SIG-M5 treated with dmso at 0.1 percent for 504 hours (cell line): ENCODE data around the gene KLHL14.
"Not testable (repeated sequence)": the region's sequence is repeated elsewhere in the genome, so short reads cannot be mapped to it uniquely, and the experiment has no call there.

Experiments used
- DNase-seq: peaks from one replicate; lab custom pipeline; 2025; ENCODE audit not compliant: unreplicated experiment; lab: John Stamatoyannopoulos, UW

Gene KLHL14

DNA sequence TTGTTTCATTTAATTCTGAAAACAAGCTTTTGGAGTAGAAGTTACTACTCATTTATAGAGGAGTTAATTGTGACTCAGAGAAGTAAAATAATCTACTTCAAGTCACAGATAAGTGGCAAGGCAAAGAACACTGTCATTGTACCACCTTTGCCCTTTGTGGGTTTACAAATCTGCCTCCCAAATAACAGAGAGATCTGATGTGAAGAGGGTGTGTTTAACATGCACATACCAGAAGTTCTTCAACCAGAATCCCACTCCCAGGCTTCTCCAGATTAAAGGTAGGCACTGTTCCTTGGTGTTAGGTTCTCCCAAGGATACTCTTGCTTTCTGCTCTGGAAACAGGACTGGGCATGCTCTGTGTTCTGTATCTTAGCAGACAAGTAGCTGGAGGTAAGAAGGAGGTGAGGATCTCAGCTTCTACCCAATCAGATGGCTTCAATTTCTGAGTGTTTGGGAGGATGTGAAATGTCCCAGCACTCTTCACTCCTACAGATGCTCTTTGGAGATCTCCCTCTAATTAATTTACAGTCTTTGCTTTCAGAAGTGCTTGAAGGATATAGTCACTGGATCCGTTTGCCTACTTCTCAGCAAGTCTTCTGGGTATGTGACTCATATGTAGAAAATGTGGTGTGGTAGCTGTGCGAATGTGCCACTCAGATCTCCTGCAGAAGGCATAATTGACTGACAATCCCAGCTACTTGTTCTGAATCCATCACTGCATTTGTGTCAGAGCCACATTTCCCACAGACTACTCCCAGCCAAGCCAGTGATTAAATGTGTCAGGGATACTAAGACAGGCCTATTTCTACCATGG, 111.1 kb downstream of the KLHL14 start:
- DNase-seq = peak; percentile 31

DNA sequence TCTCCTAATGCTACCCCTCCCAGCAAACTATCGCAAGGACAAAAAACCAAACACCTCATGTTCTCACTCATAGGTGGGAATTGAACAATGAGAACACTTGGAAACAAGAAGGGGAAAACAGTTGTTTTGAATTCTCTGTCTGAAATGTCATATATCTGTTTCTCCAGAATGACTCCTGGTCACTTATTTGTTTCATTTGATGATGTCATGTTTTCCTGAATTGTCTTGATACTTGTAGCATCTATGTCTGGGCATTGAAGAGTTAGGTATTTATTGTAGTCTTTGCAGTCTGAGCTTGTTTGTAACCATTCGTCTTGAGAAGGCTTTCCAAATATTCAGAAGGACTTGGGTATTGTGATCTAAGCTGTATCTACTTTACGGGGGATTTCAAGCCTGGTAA, 118.3 kb downstream of the KLHL14 start:
- DNase-seq = not testable (repeated sequence)

DNA sequence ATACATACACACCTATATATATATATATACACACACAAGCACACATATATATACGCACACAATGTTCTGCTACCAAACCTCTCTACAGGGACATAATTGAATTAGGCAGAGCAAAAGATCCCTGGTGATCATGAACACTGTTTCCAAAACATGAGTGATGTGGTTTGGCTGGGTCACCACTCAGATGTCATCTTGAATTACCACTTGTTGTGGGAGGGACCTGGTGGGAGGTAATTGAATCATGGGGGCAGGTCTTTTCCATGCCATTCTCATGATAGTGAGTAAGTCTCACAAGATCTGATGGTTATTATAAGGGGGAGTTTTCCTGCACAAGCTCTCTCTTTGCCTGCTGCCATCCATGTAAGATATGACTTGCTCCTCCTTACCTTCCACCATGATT, 135.2 kb downstream of the KLHL14 start:
- not testable (repeated sequence) for DNase-seq

DNA sequence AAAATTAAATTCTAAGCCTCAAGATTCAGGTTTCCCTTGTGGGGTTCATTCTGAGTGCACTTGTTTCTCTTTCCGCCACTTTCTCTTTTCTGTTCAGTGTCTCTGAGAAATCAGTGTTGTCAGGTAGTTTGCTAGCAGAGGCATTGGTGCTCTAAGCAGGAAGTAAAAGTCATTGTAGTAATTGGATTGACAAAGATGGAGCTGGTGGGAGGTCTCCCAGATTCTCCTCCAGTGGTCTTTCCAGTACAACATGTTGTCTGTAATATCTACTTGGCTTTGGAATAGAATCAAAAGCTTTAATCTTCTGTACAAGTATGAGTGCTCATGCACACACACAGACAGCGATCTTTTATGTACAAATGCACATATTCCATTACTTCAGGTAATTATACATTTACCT, 135.6 kb downstream of the KLHL14 start:
- DNase-seq = no peak

DNA sequence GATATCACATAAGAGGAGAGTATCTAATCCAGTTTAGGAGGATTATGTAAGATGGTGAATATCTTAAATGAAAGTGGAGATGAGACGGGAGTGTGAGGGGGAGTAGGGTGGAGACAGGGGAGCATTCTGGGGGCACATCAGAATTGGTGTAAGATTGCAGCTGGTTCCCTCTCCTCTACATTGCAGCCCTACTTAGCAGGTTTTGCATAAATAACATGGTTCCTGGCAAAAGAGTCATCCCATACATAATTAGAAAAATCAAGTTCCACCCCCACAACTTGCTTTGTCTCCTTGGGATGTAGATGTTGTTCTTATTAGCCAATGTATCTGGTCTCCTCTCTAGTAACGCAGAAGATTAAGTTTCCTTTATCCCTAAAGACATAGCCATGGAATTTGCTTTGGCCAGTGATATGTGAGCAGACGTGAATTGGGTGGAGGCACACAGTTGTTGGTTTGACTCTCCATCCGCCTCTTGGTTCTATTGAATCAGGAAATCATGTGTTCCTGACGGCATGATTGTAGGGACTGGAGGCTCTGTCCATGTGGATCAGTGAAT, 137.9 kb downstream of the KLHL14 start:
- DNase-seq = no peak

DNA sequence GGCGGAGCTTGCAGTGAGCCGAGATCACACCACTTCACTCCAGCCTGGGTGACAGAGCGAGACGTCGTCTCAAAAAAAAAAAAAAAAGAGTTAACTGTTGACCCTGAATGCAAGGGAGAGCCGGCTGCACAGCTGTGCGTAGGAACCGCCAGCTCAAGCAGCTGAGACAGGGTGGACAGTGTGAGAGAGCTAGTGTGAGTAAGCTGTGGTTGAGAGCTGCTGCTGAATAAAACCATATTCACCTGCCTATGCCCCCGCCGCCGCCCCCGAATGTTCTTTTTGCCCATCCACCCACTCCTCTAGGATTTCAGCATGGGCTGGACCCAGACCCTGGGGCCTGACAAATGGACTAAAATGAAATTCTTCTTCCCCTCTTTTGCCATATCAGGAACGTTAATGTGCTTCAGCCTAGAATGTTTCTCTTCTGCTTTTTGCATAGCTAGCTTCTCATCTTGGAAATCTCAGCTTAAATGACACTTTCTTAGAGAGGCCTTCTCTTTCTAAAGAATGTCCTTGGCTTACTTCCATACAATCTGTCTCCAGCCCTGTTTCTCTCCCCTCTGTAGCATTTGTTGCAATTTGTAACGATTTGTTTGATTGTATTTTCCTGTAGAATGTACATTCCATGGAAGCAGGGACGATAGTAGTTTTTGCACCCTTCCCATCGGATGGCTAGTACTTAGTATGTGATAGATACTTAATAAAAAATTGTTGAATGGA, 142.7 kb downstream of the KLHL14 start:
- DNase-seq = no peak

DNA sequence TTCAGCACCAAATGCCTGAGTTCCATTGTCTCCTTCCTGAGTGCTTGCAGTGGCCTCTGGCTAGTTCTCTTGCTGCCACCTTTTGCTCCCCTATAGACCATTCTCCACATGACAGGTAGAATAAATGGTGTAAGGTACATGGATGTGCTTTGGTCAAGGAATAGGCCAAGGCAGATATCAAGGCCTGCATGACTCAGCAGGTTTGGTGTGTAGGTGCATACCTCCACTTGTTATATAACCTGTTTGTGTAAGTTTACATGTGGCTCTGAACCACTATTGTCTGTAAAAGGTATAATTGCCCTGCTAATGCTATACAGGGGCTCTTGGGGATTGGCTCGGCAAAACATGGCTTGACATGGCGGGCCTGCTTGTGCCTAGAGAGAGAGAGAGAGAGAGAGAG, 143.5 kb downstream of the KLHL14 start:
- no peak for DNase-seq

DNA sequence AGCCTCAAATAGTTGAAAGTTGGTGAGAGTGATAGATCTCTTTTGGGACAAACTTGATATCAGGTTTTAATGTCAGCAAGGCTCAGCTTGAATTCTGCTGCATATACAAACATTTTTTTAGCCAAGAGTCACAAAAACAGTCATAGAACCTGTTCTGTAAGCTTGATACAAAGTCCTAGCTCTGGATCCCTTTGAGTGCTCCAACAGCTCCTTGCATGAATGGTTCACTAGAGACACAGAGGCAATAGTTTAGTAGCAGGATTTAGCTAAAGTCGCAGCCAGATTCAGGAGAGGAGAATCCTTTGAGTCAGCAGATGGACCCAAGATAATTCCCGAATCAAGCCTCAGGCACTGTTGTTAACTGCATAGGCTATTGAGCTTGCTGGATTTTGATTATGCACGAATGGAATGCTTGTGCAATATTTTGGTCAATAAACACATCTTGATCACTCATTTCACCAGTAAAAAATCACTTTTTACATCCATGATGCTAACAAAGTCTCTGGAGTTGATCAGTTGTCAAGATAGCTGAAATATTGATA, 148.6 kb downstream of the KLHL14 start:
- DNase-seq = peak; percentile 24

DNA sequence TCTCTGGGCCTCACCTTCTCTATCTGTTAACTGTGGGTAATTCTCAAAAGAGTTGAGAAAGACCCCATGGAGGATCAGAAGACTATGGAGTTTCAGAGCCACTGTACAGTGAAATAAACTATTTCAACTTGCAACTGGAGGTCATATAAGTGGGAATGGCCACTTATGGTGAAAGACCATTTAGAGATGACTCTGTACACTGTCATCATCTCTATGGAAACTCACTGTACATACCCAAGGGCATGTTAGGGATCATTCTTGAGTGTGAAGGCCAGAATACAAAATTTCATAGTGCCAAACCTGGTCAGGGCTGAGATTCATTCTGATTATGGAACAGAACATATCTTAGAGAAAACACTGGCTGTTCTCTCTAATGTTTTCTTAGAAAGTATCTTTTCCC, 149.3 kb downstream of the KLHL14 start:
- no peak for DNase-seq
